ENCODE data around the gene JMJD7. TPM values are rescaled to one million over a fixed set of nuclear protein-coding genes. Genes with fewer than 3 reads are reported as not detected.

Gene JMJD7
- total RNA-seq, 4 donors from 2014 or later = 6.1 to 12.8 (median 9.3) TPM

DNA sequence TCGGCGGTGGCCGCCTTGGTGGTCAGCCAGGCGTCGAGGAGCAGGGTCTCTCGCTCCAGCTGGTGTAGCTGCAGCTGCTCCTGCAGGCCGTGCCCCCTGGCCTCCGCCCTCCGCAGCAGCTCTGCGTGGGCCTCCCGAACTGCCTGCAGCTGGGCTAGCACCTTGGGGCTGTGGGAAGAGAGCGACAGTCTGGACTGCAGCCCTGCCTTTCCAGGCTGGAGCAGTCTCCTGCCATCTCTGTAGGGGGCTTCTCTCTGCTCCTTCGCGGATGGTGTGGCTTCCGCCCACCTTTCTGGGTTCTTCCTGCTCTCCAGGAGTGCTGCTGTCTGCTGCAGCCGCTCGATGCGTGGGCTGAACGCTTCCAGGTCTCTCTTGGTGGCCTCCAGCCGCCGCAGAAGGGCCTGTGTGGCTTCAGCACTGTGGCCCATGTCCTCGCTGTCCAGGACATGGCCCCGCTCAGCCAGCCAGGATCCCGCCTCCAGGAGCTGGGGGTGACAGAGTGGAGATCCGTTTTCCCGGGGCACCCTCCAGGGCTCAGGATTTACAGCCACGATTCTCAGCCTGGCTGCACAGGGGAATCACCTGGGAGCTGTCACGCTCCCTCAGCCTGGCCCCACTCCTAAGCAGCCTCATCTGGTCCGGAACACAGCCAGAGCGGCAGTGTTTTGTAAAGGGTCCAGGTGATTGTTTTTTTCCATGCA lies 27.5 kb downstream of the JMJD7 start:
- no peak for ATAC-seq
- Histone ChIP-seq H3K27ac (no peak overlapping the region), H3K36me3 (no peaks in the 10 kb centered on the region), H3K9me3 (no peaks in the 10 kb centered on the region), H3K27me3 (peaks cover 82% of the 10 kb centered on the region), H3K4me1 (no peaks in the 10 kb centered on the region), H3K4me3 (no peak overlapping the region)
- 65 to 68% methylated on average over 4 to 6 of the region's 30 CpGs for WGBS, 2 donors (ENCODE audit: low coverage in 1 of 2)
- TF ChIP-seq, protein P1, sequence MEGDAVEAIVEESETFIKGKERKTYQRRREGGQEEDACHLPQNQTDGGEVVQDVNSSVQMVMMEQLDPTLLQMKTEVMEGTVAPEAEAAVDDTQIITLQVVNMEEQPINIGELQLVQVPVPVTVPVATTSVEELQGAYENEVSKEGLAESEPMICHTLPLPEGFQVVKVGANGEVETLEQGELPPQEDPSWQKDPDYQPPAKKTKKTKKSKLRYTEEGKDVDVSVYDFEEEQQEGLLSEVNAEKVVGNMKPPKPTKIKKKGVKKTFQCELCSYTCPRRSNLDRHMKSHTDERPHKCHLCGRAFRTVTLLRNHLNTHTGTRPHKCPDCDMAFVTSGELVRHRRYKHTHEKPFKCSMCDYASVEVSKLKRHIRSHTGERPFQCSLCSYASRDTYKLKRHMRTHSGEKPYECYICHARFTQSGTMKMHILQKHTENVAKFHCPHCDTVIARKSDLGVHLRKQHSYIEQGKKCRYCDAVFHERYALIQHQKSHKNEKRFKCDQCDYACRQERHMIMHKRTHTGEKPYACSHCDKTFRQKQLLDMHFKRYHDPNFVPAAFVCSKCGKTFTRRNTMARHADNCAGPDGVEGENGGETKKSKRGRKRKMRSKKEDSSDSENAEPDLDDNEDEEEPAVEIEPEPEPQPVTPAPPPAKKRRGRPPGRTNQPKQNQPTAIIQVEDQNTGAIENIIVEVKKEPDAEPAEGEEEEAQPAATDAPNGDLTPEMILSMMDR (IDR thresholded peaks at IDR 0.05) = no peak
- TF ChIP-seq POLR2A (IDR thresholded peaks at IDR 0.05) (no peak), POLR2AphosphoS5 (IDR thresholded peaks at IDR 0.05) (no peak), EP300 (IDR thresholded peaks at IDR 0.05) (no peak)

DNA sequence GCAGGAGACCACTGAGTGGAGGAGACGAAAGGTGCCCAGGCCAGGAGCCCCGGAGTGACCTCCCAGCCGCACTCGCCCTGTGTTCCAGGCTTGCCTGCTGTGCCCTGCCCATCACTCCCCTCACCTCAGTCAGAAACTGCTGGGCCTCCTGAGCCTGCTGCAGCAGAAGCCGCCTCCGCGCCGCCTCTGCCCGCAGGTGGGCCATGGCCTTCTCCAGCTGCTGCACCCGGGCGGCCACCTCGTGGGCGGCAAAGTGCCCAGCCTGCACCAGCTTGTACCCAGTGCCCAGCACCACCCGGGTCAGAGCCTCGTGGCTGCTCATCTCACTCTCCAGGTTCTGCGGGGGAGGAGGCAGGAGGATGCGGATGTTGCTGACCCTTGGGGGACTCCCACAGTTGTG lies 28.4 kb downstream of the JMJD7 start:
- H3K27me3 ChIP-seq = peaks cover 77% of the 10 kb centered on the region

DNA sequence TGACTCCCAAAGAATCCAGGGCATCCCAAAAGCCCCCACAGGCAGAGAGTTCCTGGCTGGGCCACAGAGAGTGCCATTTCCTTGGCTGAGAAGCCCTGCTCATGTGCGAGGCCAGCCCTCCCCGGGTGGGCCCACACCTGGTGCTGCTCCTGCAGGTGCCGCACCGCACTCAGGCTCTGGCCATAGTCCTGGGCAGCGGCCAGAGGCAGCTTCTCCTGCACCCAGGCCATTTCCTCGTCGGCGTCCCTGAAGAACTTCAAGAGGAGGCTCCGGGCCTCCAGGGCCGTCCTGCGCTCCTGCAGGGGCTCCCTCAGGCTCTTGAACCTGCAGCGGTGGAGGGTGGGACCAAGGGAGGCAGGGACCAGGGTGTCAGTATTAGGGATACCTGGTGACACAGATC lies 28.8 kb downstream of the JMJD7 start:
- Histone ChIP-seq H3K4me3 (no peak overlapping the region), H3K27me3 (peaks cover 73% of the 10 kb centered on the region), H3K9me3 (no peaks in the 10 kb centered on the region), H3K36me3 (no peaks in the 10 kb centered on the region), H3K4me1 (no peaks in the 10 kb centered on the region), H3K27ac (no peak overlapping the region)
- no peak for ATAC-seq
- no peak for TF ChIP-seq EP300 (IDR thresholded peaks at IDR 0.05)
- no peak for TF ChIP-seq POLR2A (IDR thresholded peaks at IDR 0.05)
- TF ChIP-seq, protein P1 (IDR thresholded peaks at IDR 0.05) = no peak
- TF ChIP-seq POLR2AphosphoS5 (IDR thresholded peaks at IDR 0.05) = no peak
- no CpG with 5 or more reads among the region's 12 CpGs for WGBS, 2 donors (ENCODE audit: low coverage in 1 of 2)

More for the DNA sequence above, 28.4 kb downstream of the JMJD7 start:
- no peak for TF ChIP-seq EP300 (IDR thresholded peaks at IDR 0.05)
- TF ChIP-seq POLR2AphosphoS5 (IDR thresholded peaks at IDR 0.05) = no peak
- no peak overlapping the region for H3K27ac ChIP-seq
- no peaks in the 10 kb centered on the region for H3K4me1 ChIP-seq
- H3K9me3 ChIP-seq = no peaks in the 10 kb centered on the region
- no peak overlapping the region for H3K4me3 ChIP-seq
- H3K36me3 ChIP-seq = no peaks in the 10 kb centered on the region
- ATAC-seq = no peak
- WGBS, 2 donors (ENCODE audit: low coverage in 1 of 2) = 100% methylated on average over 1 of the region's 17 CpGs; no CpG with 5 or more reads in 1 of the 2 donors

DNA sequence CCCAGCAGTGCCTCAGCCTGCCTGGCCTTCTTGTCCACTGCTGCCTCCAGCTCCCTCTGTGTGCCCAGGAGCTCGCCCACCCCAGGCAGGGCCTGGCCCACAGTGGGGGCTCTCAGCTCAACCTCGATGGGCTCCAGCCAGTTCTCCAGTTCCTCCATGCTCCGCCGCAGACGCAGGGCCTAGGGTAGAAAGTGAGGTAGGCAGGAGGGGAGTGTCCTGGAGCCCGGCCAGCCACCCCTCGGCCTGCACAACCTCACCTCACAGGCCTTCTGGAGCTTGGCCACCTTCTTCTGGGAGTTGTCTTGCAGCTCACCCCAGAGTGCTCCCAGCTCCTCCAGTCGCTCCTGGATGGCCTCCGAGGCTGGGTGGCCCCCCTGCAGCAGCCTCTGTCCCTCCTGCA lies 29.4 kb downstream of the JMJD7 start:
- no peak for ATAC-seq
- Histone ChIP-seq H3K4me1 (no peaks in the 10 kb centered on the region), H3K27me3 (peaks cover 67% of the 10 kb centered on the region), H3K27ac (no peak overlapping the region), H3K9me3 (no peaks in the 10 kb centered on the region), H3K4me3 (no peak overlapping the region), H3K36me3 (no peaks in the 10 kb centered on the region)
- 65% methylated on average over 2 of the region's 9 CpGs; no CpG with 5 or more reads in 1 of the 2 donors for WGBS, 2 donors (ENCODE audit: low coverage in 1 of 2)
- TF ChIP-seq, protein P1 (IDR thresholded peaks at IDR 0.05) = no peak
- TF ChIP-seq POLR2A (IDR thresholded peaks at IDR 0.05) = no peak
- TF ChIP-seq EP300 (IDR thresholded peaks at IDR 0.05) = no peak
- TF ChIP-seq POLR2AphosphoS5 (IDR thresholded peaks at IDR 0.05) = no peak

DNA sequence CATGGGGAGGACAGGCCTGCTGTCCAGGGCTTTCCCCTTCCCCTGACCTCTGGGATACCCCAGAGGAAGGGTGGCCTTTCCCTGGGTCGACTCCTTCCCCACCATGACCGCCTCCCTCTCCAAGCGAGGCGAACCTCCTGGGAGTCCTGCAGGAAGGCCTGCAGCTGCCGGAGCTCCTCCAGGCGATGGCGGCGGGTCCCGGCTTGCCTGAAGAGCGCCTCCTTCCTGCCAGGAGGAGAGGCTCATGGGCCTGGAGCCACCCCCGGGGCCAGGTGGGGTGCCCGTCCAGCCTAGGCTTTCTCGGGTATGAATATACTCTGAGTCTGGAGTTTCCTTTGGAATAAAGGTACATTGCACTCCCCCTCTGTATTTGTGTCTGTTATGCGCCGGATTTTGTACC lies 30.9 kb downstream of the JMJD7 start:
- peaks cover 52% of the 10 kb centered on the region for H3K27me3 ChIP-seq

More for the DNA sequence above, 30.9 kb downstream of the JMJD7 start:
- Histone ChIP-seq H3K9me3 (no peaks in the 10 kb centered on the region), H3K27ac (no peak overlapping the region), H3K4me1 (no peaks in the 10 kb centered on the region), H3K4me3 (no peak overlapping the region), H3K36me3 (no peaks in the 10 kb centered on the region)
- no peak for ATAC-seq
- no peak for TF ChIP-seq POLR2AphosphoS5 (IDR thresholded peaks at IDR 0.05)
- TF ChIP-seq, protein P1 (IDR thresholded peaks at IDR 0.05) = no peak
- no peak for TF ChIP-seq POLR2A (IDR thresholded peaks at IDR 0.05)
- no peak for TF ChIP-seq EP300 (IDR thresholded peaks at IDR 0.05)
- WGBS, 2 donors (ENCODE audit: low coverage in 1 of 2) = 86 to 100% methylated on average over 2 to 5 of the region's 15 CpGs
